ENCODE data around the gene NIM1K.
A peak's percentile ranks its signal among the peaks of the same experiment; 100 is the strongest.

Gene NIM1K

DNA sequence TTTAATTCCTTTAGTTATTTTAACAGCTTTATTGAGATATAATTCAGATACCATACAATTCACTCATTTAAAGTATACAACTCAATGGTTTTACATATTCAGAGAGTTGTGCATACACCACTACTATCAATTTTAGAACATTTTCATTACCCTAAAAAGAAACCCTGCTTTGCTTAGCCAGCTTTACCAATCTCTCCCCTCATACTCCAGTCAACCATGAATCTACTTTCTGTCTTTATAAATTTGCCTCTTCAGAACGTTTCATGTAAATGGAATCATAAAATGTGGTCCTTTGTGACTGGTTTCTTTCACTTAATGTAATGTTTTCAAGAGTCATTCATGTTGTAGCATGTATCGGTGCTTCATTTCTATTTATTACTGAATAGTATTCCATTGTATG is 24.9 kb downstream of the NIM1K start:
- Histone ChIP-seq H2BK5ac (ENCODE audit: low read depth, low read length, poor library complexity) (no peak overlapping the region), H2BK12ac (ENCODE audit: low read length) (no peak overlapping the region), H3K36me3 (ENCODE audit: control insufficient read depth in 1 of 2, insufficient read depth in 2 of 2, low read length in 2 of 2) (no peaks in the 10 kb centered on the region), H4K8ac (ENCODE audit: low read depth, low read length) (no peak overlapping the region), H4K12ac (ENCODE audit: low read depth, low read length) (no peak overlapping the region), H3K27me3 (ENCODE audit: insufficient read depth, low read length) (no peaks in the 10 kb centered on the region), H3K4me2 (ENCODE audit: low read length) (no peak overlapping the region), H3K79me2 (ENCODE audit: control insufficient read depth, insufficient read depth, low read length, poor library complexity) (no peaks in the 10 kb centered on the region), H3K9me3 (ENCODE audit: insufficient read depth, low read depth, low read length) (no peaks in the 10 kb centered on the region), H3K4ac (ENCODE audit: low read depth, low read length) (no peak overlapping the region), H2AFZ (ENCODE audit: insufficient read depth, low read length, poor library complexity) (no peak overlapping the region), H3K79me1 (ENCODE audit: low read length) (no peaks in the 10 kb centered on the region), H3K4me3 (ENCODE audit: low read depth, low read length) (no peak overlapping the region), H2AK5ac (ENCODE audit: low read length) (no peak overlapping the region), H4K91ac (ENCODE audit: low read depth, low read length) (no peak overlapping the region), H3K4me1 (ENCODE audit: control insufficient read depth in 1 of 2, insufficient read depth in 2 of 2, low read length in 2 of 2) (peaks cover 0 to 7% of the 10 kb centered on the region in 2 experiments), H2BK120ac (ENCODE audit: insufficient read depth, low read length, poor library complexity) (no peak overlapping the region), H3K9ac (ENCODE audit: low read length) (no peak overlapping the region), H3K18ac (ENCODE audit: low read length) (no peak overlapping the region), H3K23ac (ENCODE audit: low read length) (no peak overlapping the region), H3K14ac (ENCODE audit: low read length) (no peak overlapping the region), H3K27ac (ENCODE audit: low read depth, low read length) (no peak overlapping the region)
- no CpG with 5 or more reads among the region's 2 CpGs for WGBS (ENCODE audit: extremely low coverage, insufficient coverage, insufficient read length)
- no peak for DNase-seq

- no peaks in the 10 kb centered on the region for H3K9me3 ChIP-seq (ENCODE audit: insufficient read depth, low read depth, low read length)
- no peak overlapping the region for H3K9ac ChIP-seq (ENCODE audit: low read length)
- no peak overlapping the region for H4K8ac ChIP-seq (ENCODE audit: low read depth, low read length)
- no peak overlapping the region for H3K27ac ChIP-seq (ENCODE audit: low read depth, low read length)
- H3K4me1 ChIP-seq (ENCODE audit: control insufficient read depth in 1 of 2, insufficient read depth in 2 of 2, low read length in 2 of 2): no peaks in the 10 kb centered on the region
- no peak overlapping the region for H2BK12ac ChIP-seq (ENCODE audit: low read length)
- no peak overlapping the region for H3K4me3 ChIP-seq (ENCODE audit: low read depth, low read length)
- no peaks in the 10 kb centered on the region for H3K79me2 ChIP-seq (ENCODE audit: control insufficient read depth, insufficient read depth, low read length, poor library complexity)
- no peak overlapping the region for H4K12ac ChIP-seq (ENCODE audit: low read depth, low read length)
- no peak overlapping the region for H2BK5ac ChIP-seq (ENCODE audit: low read depth, low read length, poor library complexity)
- no peak overlapping the region for H2BK120ac ChIP-seq (ENCODE audit: insufficient read depth, low read length, poor library complexity)
- no peaks in the 10 kb centered on the region for H3K27me3 ChIP-seq (ENCODE audit: insufficient read depth, low read length)
- no peak overlapping the region for H2AK5ac ChIP-seq (ENCODE audit: low read length)
- H4K91ac ChIP-seq (ENCODE audit: low read depth, low read length): no peak overlapping the region
- no peak overlapping the region for H3K23ac ChIP-seq (ENCODE audit: low read length)
- H3K4ac ChIP-seq (ENCODE audit: low read depth, low read length): no peak overlapping the region
- WGBS (ENCODE audit: extremely low coverage, insufficient coverage, insufficient read length): no CpG with 5 or more reads among the region's 1 CpG
- H3K18ac ChIP-seq (ENCODE audit: low read length): no peak overlapping the region
- H3K14ac ChIP-seq (ENCODE audit: low read length): no peak overlapping the region
- H3K4me2 ChIP-seq (ENCODE audit: low read length): no peak overlapping the region
- no peak overlapping the region for H2AFZ ChIP-seq (ENCODE audit: insufficient read depth, low read length, poor library complexity)
- no peaks in the 10 kb centered on the region for H3K36me3 ChIP-seq (ENCODE audit: control insufficient read depth in 1 of 2, insufficient read depth in 2 of 2, low read length in 2 of 2)
- no peak for DNase-seq
- H3K79me1 ChIP-seq (ENCODE audit: low read length): no peaks in the 10 kb centered on the region
Observed at GRCh38 chr5:43219120-43219519, 27.1 kb downstream of the NIM1K start.

- no peak overlapping the region for H2BK120ac ChIP-seq (ENCODE audit: insufficient read depth, low read length, poor library complexity)
- H3K18ac ChIP-seq (ENCODE audit: low read length): no peak overlapping the region
- H3K4me2 ChIP-seq (ENCODE audit: low read length): no peak overlapping the region
- H3K27me3 ChIP-seq (ENCODE audit: insufficient read depth, low read length): no peaks in the 10 kb centered on the region
- no peak overlapping the region for H2BK12ac ChIP-seq (ENCODE audit: low read length)
- H3K23ac ChIP-seq (ENCODE audit: low read length): no peak overlapping the region
- no peaks in the 10 kb centered on the region for H3K4me1 ChIP-seq (ENCODE audit: control insufficient read depth in 1 of 2, insufficient read depth in 2 of 2, low read length in 2 of 2)
- no peak overlapping the region for H4K8ac ChIP-seq (ENCODE audit: low read depth, low read length)
- WGBS (ENCODE audit: extremely low coverage, insufficient coverage, insufficient read length): no CpG with 5 or more reads among the region's 5 CpGs
- no peak overlapping the region for H2AFZ ChIP-seq (ENCODE audit: insufficient read depth, low read length, poor library complexity)
- H3K36me3 ChIP-seq (ENCODE audit: control insufficient read depth in 1 of 2, insufficient read depth in 2 of 2, low read length in 2 of 2): no peaks in the 10 kb centered on the region
- H3K27ac ChIP-seq (ENCODE audit: low read depth, low read length): no peak overlapping the region
- no peak overlapping the region for H2AK5ac ChIP-seq (ENCODE audit: low read length)
- no peak overlapping the region for H3K14ac ChIP-seq (ENCODE audit: low read length)
- no peaks in the 10 kb centered on the region for H3K79me2 ChIP-seq (ENCODE audit: control insufficient read depth, insufficient read depth, low read length, poor library complexity)
- no peak overlapping the region for H4K91ac ChIP-seq (ENCODE audit: low read depth, low read length)
- H2BK5ac ChIP-seq (ENCODE audit: low read depth, low read length, poor library complexity): no peak overlapping the region
- no peak overlapping the region for H3K4ac ChIP-seq (ENCODE audit: low read depth, low read length)
- peak in 1 of 2 donors; percentile 41 for DNase-seq
- no peak overlapping the region for H4K12ac ChIP-seq (ENCODE audit: low read depth, low read length)
- H3K79me1 ChIP-seq (ENCODE audit: low read length): no peaks in the 10 kb centered on the region
- H3K9ac ChIP-seq (ENCODE audit: low read length): no peak overlapping the region
- no peaks in the 10 kb centered on the region for H3K9me3 ChIP-seq (ENCODE audit: insufficient read depth, low read depth, low read length)
- H3K4me3 ChIP-seq (ENCODE audit: low read depth, low read length): no peak overlapping the region
Observed at GRCh38 chr5:43221502-43221901, 29.5 kb downstream of the NIM1K start.

DNA sequence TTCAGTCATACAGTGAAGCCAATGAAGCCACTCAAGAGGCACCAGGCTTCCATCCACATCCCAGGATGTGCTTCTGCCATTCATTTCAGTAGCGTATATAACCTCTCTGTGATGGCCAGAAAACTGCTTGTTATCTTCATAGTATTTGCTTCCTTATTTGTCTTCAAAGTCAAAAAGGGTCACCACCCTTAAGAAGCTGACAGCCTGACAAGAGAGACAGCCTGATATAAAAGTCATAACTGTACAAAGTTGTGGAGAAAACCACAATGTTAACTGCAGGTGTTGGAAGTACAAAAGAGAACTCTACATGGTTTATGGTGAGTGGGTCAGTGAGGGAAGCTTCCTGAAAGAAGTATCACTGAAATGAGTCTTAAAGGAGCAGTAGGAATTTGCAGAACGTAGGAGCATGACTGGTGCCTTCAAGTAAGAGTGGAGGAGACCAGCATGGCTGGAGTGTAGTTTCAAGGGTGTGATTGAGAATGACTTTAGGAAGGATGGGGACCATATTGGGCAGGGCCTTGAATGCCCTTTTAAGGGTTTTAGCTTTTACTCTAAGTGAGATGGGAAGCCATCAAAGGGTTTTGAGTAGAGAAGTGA is 33.7 kb downstream of the NIM1K start:
- no peak overlapping the region for H4K12ac ChIP-seq (ENCODE audit: low read depth, low read length)
- H3K4me2 ChIP-seq (ENCODE audit: low read length): no peak overlapping the region
- WGBS (ENCODE audit: extremely low coverage, insufficient coverage, insufficient read length): no CpG with 5 or more reads among the region's 2 CpGs
- no peaks in the 10 kb centered on the region for H3K79me2 ChIP-seq (ENCODE audit: control insufficient read depth, insufficient read depth, low read length, poor library complexity)
- no peaks in the 10 kb centered on the region for H3K36me3 ChIP-seq (ENCODE audit: control insufficient read depth in 1 of 2, insufficient read depth in 2 of 2, low read length in 2 of 2)
- no peak overlapping the region for H2BK12ac ChIP-seq (ENCODE audit: low read length)
- no peaks in the 10 kb centered on the region for H3K79me1 ChIP-seq (ENCODE audit: low read length)
- no peak overlapping the region for H2BK5ac ChIP-seq (ENCODE audit: low read depth, low read length, poor library complexity)
- H3K27ac ChIP-seq (ENCODE audit: low read depth, low read length): no peak overlapping the region
- no peak overlapping the region for H3K4ac ChIP-seq (ENCODE audit: low read depth, low read length)
- no peaks in the 10 kb centered on the region for H3K4me1 ChIP-seq (ENCODE audit: control insufficient read depth in 1 of 2, insufficient read depth in 2 of 2, low read length in 2 of 2)
- H3K18ac ChIP-seq (ENCODE audit: low read length): no peak overlapping the region
- no peak overlapping the region for H4K91ac ChIP-seq (ENCODE audit: low read depth, low read length)
- H3K14ac ChIP-seq (ENCODE audit: low read length): no peak overlapping the region
- H3K4me3 ChIP-seq (ENCODE audit: low read depth, low read length): no peak overlapping the region
- no peak for DNase-seq
- no peak overlapping the region for H2BK120ac ChIP-seq (ENCODE audit: insufficient read depth, low read length, poor library complexity)
- H3K9me3 ChIP-seq (ENCODE audit: insufficient read depth, low read depth, low read length): no peaks in the 10 kb centered on the region
- no peak overlapping the region for H3K23ac ChIP-seq (ENCODE audit: low read length)
- no peaks in the 10 kb centered on the region for H3K27me3 ChIP-seq (ENCODE audit: insufficient read depth, low read length)
- no peak overlapping the region for H2AFZ ChIP-seq (ENCODE audit: insufficient read depth, low read length, poor library complexity)
- no peak overlapping the region for H4K8ac ChIP-seq (ENCODE audit: low read depth, low read length)
- H3K9ac ChIP-seq (ENCODE audit: low read length): no peak overlapping the region
- H2AK5ac ChIP-seq (ENCODE audit: low read length): no peak overlapping the region

All from trophoblast cell (in vitro differentiated cells and primary cell).